Measurements from ENCODE around the gene ATG9A.

DNA sequence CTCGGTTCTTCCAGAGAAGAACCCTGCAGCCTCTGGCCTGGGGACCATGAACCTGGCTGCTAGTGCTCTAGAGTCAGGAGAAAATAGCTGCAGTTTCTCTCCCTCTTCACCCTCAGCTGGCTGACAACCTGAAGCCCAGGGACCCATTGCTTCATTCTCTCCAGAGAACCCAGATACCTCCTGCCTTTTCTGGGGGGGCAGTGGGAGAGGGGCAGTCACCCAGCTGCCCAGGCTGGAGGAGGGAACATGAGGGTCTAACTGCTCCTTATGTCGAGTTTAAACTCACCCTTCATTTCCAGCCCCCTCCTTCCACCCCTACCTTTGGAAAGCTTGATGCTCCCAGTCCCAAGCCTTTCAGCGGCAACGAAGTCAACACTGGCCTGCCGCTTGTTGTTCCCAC is 30.5 kb downstream of the ATG9A start:
- TF ChIP-seq, protein P1, sequence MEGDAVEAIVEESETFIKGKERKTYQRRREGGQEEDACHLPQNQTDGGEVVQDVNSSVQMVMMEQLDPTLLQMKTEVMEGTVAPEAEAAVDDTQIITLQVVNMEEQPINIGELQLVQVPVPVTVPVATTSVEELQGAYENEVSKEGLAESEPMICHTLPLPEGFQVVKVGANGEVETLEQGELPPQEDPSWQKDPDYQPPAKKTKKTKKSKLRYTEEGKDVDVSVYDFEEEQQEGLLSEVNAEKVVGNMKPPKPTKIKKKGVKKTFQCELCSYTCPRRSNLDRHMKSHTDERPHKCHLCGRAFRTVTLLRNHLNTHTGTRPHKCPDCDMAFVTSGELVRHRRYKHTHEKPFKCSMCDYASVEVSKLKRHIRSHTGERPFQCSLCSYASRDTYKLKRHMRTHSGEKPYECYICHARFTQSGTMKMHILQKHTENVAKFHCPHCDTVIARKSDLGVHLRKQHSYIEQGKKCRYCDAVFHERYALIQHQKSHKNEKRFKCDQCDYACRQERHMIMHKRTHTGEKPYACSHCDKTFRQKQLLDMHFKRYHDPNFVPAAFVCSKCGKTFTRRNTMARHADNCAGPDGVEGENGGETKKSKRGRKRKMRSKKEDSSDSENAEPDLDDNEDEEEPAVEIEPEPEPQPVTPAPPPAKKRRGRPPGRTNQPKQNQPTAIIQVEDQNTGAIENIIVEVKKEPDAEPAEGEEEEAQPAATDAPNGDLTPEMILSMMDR (IDR thresholded peaks at IDR 0.05; ENCODE audit: low read depth, low read length): no peak
- TF ChIP-seq POLR2A (IDR thresholded peaks at IDR 0.05; ENCODE audit: extremely low read depth, insufficient read length): no peak
